NCI-H128 (cell line): ENCODE data around the gene ATXN7L2.

Source experiments
- DNase-seq: peaks from one replicate; lab custom pipeline; 2025; ENCODE audit not compliant: unreplicated experiment; lab: John Stamatoyannopoulos, UW

The ATXN7L2 gene

GRCh38 chr1:109495738-109496137, 12.0 kb downstream of the ATXN7L2 start:
- DNase-seq, result no peak

- DNase-seq, result no peak
These were observed 13.9 kb downstream of the ATXN7L2 start for GRCh38 chr1:109497449-109498160.

- DNase-seq, result no peak
These were observed 14.6 kb downstream of the ATXN7L2 start for GRCh38 chr1:109498161-109498801.

- DNase-seq, result no peak
These were observed 15.4 kb downstream of the ATXN7L2 start for GRCh38 chr1:109499081-109499480.

- DNase-seq, result no peak
These were observed 16.2 kb downstream of the ATXN7L2 start for GRCh38 chr1:109499661-109500536.

GRCh38 chr1:109500941-109501381, 17.3 kb downstream of the ATXN7L2 start:
- no peak for DNase-seq

- no peak for DNase-seq
These were observed 18.1 kb downstream of the ATXN7L2 start for GRCh38 chr1:109501644-109502363.

- no peak for DNase-seq
These were observed 18.7 kb downstream of the ATXN7L2 start for GRCh38 chr1:109502364-109502851.

- DNase-seq, result no peak
These were observed 20.2 kb downstream of the ATXN7L2 start for GRCh38 chr1:109503935-109504334.

- DNase-seq, result no peak
These were observed 21.3 kb downstream of the ATXN7L2 start for GRCh38 chr1:109504974-109505373.

- no peak for DNase-seq
These were observed 24.5 kb downstream of the ATXN7L2 start for GRCh38 chr1:109508001-109508872.

GRCh38 chr1:109508873-109509175, 25.1 kb downstream of the ATXN7L2 start:
- DNase-seq, result no peak

GRCh38 chr1:109509176-109510134, 25.8 kb downstream of the ATXN7L2 start, which contains the start of gene AMIGO1:
Gene AMIGO1, minus strand, starts transcription at chr1:109509727. Its CDS starts 815 bp downstream, at chr1:109508912.
- no peak for DNase-seq

GRCh38 chr1:109513110-109513710, 29.5 kb downstream of the ATXN7L2 start:
- no peak for DNase-seq

- DNase-seq, result no peak
These were observed 31.1 kb downstream of the ATXN7L2 start for GRCh38 chr1:109514846-109515245.

GRCh38 chr1:109516872-109517271, 33.2 kb downstream of the ATXN7L2 start:
- DNase-seq, result no peak

GRCh38 chr1:109517337-109517736, 33.6 kb downstream of the ATXN7L2 start:
- DNase-seq, result no peak
